Activated gamma-delta T cell (primary cell): Measurements from ENCODE around the gene SLC6A18.
A peak's percentile ranks its signal among the peaks of the same experiment; 100 is the strongest.

Experiments
- DNase-seq: peaks from one replicate; lab custom pipeline; 2025; lab: John Stamatoyannopoulos, UW
- total RNA-seq, 2 donors: gene quantifications; one replicate each; lab custom pipeline; 2026; lab: John Stamatoyannopoulos, UW

The SLC6A18 gene
- 0 reads per million in 2 donors for total RNA-seq

- DNase-seq: no peak
Observed at GRCh38 chr5:1225081-1225480, at the start of gene SLC6A18. SLC6A18 (plus strand) TSS chr5:1225381; CDS start chr5:1225478, 97 bp downstream.

GRCh38 chr5:1175801-1176472 lies 49.2 kb upstream of the SLC6A18 start:
- DNase-seq: no peak

GRCh38 chr5:1176473-1177391 lies 48.4 kb upstream of the SLC6A18 start:
- no peak for DNase-seq

GRCh38 chr5:1177826-1178528 lies 47.2 kb upstream of the SLC6A18 start:
- no peak for DNase-seq

- DNase-seq: no peak
Observed at GRCh38 chr5:1178529-1179382, 46.4 kb upstream of the SLC6A18 start.

GRCh38 chr5:1179383-1179715 lies 45.8 kb upstream of the SLC6A18 start:
- DNase-seq: no peak

- DNase-seq: no peak
Observed at GRCh38 chr5:1180096-1180495, 45.1 kb upstream of the SLC6A18 start.

- peak; percentile 11 for DNase-seq
Observed at GRCh38 chr5:1180841-1181271, 44.3 kb upstream of the SLC6A18 start.

GRCh38 chr5:1181451-1182359 lies 43.5 kb upstream of the SLC6A18 start:
- DNase-seq: no peak

GRCh38 chr5:1182360-1182632 lies 42.9 kb upstream of the SLC6A18 start:
- no peak for DNase-seq

GRCh38 chr5:1182633-1183423 lies 42.4 kb upstream of the SLC6A18 start:
- no peak for DNase-seq

GRCh38 chr5:1183424-1184162 lies 41.6 kb upstream of the SLC6A18 start:
- no peak for DNase-seq

GRCh38 chr5:1184163-1184470 lies 41.1 kb upstream of the SLC6A18 start:
- DNase-seq: no peak

GRCh38 chr5:1184481-1184880 lies 40.7 kb upstream of the SLC6A18 start:
- no peak for DNase-seq

- DNase-seq: no peak
Observed at GRCh38 chr5:1185038-1185627, 40.0 kb upstream of the SLC6A18 start.

GRCh38 chr5:1185629-1186350 lies 39.4 kb upstream of the SLC6A18 start:
- DNase-seq: no peak

- no peak for DNase-seq
Observed at GRCh38 chr5:1186351-1187233, 38.6 kb upstream of the SLC6A18 start.
